H1 (cell line): Measurements from ENCODE around the gene CAMTA2. TPM values are rescaled to one million over a fixed set of nuclear protein-coding genes. Genes with fewer than 3 reads are reported as not detected.
A peak's percentile ranks its signal among the peaks of the same experiment; 100 is the strongest.

Source experiments
- CHD1 ChIP-seq: IDR thresholded peaks from 2 replicates; pipeline ENCODE4 v1.6.1; 2012; ENCODE audit warnings: low read depth, low read length, improper control_type of control experiment
- CREB1 ChIP-seq: IDR thresholded peaks from 2 replicates; pipeline ENCODE4 v1.6.1; 2012; ENCODE audit warnings: inconsistent platforms
- EZH2 ChIP-seq: fragments of 200-600 bp; sonication (generic); IDR thresholded peaks from 2 replicates; pipeline ENCODE4 v1.7.1; 2012; ENCODE audit warnings: low read depth, mild to moderate bottlenecking, moderate library complexity, low read length, inconsistent platforms; ENCODE audit not compliant: severe bottlenecking
- MAFK ChIP-seq: IDR thresholded peaks from 2 replicates; pipeline ENCODE4 v1.6.1; 2012; ENCODE audit warnings: low read depth, mild to moderate bottlenecking, improper control_type of control experiment, low read length
- NRF1 ChIP-seq: IDR thresholded peaks from 2 replicates; pipeline ENCODE4 v1.6.1; 2011; ENCODE audit warnings: mild to moderate bottlenecking, low read depth, low read length, improper control_type of control experiment
- POLR2A ChIP-seq, 2 experiments: IDR thresholded peaks; 1 replicate in 1 of 2; 2 replicates in 1 of 2; pipeline ENCODE4 v1.6.1; 2011; ENCODE audit warnings: low read depth in 2 of 2, low read length in 2 of 2, mild to moderate bottlenecking in 2 of 2; ENCODE audit errors: control extremely low read depth in 1 of 2
- POU5F1 ChIP-seq: IDR thresholded peaks from 2 replicates; pipeline ENCODE4 v1.6.1; 2011; ENCODE audit warnings: low read depth, mild to moderate bottlenecking, low read length, moderate library complexity
- SIRT6 ChIP-seq: IDR thresholded peaks from one replicate; pipeline ENCODE4 v1.7.1; 2012; ENCODE audit warnings: low read length, inconsistent platforms
- SIX5 ChIP-seq: IDR thresholded peaks from 2 replicates; pipeline ENCODE4 v1.6.1; 2011; ENCODE audit warnings: mild to moderate bottlenecking, low read depth, low read length
- SP4 ChIP-seq: IDR thresholded peaks from 2 replicates; pipeline ENCODE4 v1.6.1; 2012; ENCODE audit warnings: low read length, inconsistent platforms
- TAF7 ChIP-seq: optimal IDR thresholded peaks from 2 replicates; pipeline ENCODE3; 2011; ENCODE audit warnings: low read depth, mild to moderate bottlenecking, inconsistent platforms, low read length, moderate library complexity, borderline replicate concordance
- TBP ChIP-seq: IDR thresholded peaks from 2 replicates; pipeline ENCODE4 v1.6.1; 2011; ENCODE audit warnings: low read depth, low read length, improper control_type of control experiment
- TCF12 ChIP-seq: IDR thresholded peaks from 2 replicates; pipeline ENCODE4 v1.6.1; 2011; ENCODE audit warnings: low read depth, mild to moderate bottlenecking, low read length
- polyA plus RNA-seq, 7 experiments: library from polyadenylated mRNA; depleted of rRNA in 3 of 7; stranded (reverse) in 5 of 7; unstranded in 2 of 7; fragments of >200 nt in 5 of 7; fragments of 200-250 nt in 2 of 7; gene quantifications; 1 replicate in 5 of 7; 2 replicates in 1 of 7; 4 replicates in 1 of 7; pipeline versions ENCODE4 v1.2.1 to v1.2.3, GENCODE V29; 2011 to 2013; ENCODE audit warnings: missing spikeins in 2 of 7, mixed read lengths in 2 of 7
- total RNA-seq: library from RNA; stranded (reverse); fragmentation: NEBNext Ultra II Directional; extraction: Animal tissue kit (Norgen Biotek cat#: 25700); gene quantifications from 2 replicates; pipeline ENCODE4 v1.2.1, GENCODE V29; 2021
- TF ChIP-seq, protein P1 (sequence below): IDR thresholded peaks from 2 replicates; pipeline ENCODE4 v1.6.1; 2012; ENCODE audit warnings: inconsistent platforms

CAMTA2 gene
- total and polyA plus RNA-seq, 2 of the 8 experiments (the other 6 are each of a cell fraction or from before 2014, with no cell fraction given) = 5.5 to 12.0 TPM

DNA sequence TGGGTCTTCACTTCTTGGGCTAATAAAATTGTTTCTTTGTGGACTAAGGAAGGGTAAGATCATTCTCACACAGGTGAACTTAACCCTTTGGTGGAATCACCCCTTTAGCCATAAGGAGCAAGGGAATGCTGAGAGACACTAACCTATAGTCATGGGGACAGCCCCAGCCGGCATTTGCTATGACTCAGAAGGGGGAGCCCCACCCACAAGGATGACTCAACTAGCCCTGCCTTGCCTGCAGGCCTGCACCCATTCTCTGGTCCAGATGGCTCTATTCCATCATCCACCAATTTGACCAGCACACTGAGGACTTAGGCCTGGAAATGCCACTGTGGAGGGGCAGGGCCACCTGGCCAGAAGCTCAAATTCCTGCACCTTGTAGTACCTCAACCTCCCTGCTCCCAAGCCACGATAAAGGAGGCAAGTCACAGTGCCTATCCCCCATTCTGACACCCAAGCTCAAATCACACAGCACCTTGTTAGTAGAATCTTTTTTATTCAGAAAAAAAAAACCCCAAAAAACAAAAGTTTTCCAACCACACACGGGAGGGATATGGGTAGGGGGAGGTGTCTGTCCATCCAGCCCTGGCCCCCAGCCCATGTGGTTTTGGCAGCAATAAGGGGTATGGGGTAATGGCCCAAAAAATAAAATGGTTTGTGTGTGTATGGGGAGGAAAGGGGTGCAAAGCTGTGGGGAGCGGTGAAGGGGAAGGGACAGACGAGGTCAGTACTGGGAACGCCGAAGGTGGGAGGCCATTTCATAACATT lies 42.1 kb downstream of the CAMTA2 start (continued):
- TF ChIP-seq, protein P1, sequence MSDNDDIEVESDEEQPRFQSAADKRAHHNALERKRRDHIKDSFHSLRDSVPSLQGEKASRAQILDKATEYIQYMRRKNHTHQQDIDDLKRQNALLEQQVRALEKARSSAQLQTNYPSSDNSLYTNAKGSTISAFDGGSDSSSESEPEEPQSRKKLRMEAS = no peak
- TF ChIP-seq SP4 (no peak), POLR2A (IDR thresholded peaks at IDR 0.05; ENCODE audit: control extremely low read depth in 1 of 2, low read depth in 2 of 2, low read length in 2 of 2) (peak in 1 of 2 experiments; percentile 80; a peak in 1 of 3 replicates), POU5F1 (no peak), TAF7 (peak; percentile 13), CHD1 (no peak), CREB1 (no peak), SIX5 (peak; percentile 29; the same call in 1 of the 2 replicates), NRF1 (no peak), TCF12 (no peak), TBP (no peak), MAFK (peak; percentile 17; the same call in 1 of the 2 replicates), SIRT6 (no peak), EZH2 (no peak)
- TF ChIP-seq, all 59 proteins: peak for 10
